ENCODE results near the gene DSP. TPM values are rescaled to one million over a fixed set of nuclear protein-coding genes. Genes with fewer than 3 reads are reported as not detected.

DSP gene
- total and polyA plus RNA-seq, 2 of the 13 experiments (the other 11 are each of a cell fraction or from before 2014, with no cell fraction given) = 89.8 to 117 TPM

DNA sequence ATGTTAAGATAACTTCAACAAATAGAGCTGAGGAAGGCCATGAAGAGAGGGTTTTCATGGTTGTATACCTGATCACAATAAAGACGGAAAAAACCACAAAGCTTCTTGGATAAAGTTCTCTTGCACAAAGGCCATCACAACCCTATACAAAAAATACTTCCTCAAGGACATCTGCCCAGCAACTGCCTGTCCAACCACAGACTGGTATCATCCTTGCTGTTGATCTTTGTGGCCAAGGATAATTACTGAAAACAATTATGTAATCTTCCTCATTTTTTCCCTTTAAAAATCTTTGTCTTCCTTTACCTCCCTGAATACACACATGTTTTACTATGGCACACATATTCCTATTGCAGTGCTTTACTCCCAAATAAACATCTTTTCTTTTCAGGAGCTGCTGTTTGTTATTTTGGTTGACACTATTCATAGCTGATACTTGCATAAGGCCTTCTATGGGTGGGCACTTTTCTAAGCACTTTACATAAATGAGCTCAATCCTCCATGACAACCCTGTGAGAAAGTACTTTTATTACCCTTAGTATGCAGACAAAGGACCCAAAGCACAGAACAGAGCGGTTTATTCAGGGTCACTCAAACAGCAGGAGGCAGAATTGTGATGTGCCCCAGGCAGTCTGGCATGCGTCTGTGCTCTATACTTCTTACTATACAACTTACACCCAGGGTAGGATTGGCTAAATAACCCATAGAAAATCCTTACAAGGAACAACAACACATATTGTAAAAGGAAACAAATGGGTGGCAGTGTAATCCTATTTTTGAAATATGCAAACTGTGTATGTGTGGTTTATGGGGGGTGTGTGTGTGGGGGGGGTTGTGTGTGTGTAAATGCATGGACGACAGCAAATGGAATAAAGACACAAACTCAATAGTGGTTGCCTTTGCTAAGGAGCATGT lies 83.6 kb downstream of the DSP start:
- intact Hi-C loops (cut with micrococcal nuclease; ENCODE audit: unreplicated experiment) (no loop called here), in situ Hi-C loops (cut with HindIII; ENCODE audit: extremely low pct_ligation_motif_present, low pct_unique_long_range_greater_than_20kb) (loop anchor here (25.0 kb wide), 1 partner anchor 938 kb away; no protein-coding TSS in a partner anchor)
- H3K27ac ChIP-seq (ENCODE audit: extremely low read length, insufficient read depth, low read length) = no peak overlapping the region
- no peaks in the 10 kb centered on the region; a peak in 1 of 5 replicates for H3K27me3 ChIP-seq (ENCODE audit: control insufficient read depth in 1 of 2, insufficient read depth in 2 of 2, low read length in 2 of 2)
- no peak overlapping the region for H2AFZ ChIP-seq (ENCODE audit: low read length)
- no TSS peak for BruUV-seq (replicated peaks)
- H3K9me3 ChIP-seq (ENCODE audit: low read length) = no peaks in the 10 kb centered on the region
- H3K9ac ChIP-seq (ENCODE audit: insufficient read depth, low read depth, low read length) = no peak overlapping the region
- TF ChIP-seq LCORL (IDR thresholded peaks at IDR 0.05) (no peak), LCORL (CRISPR knock-in tag; IDR thresholded peaks at IDR 0.05) (no peak), STAG1 (CRISPR knock-in tag; IDR thresholded peaks at IDR 0.05) (0 out of 2 replicates have a peak, but pooled peaks have one; percentile 8), RFX5 (IDR thresholded peaks at IDR 0.05; ENCODE audit: low read depth, low read length) (peak; percentile 79; the same call in 1 of the 2 replicates)
- H3K4me1 ChIP-seq (ENCODE audit: insufficient read depth, low read length) = peaks cover 15% of the 10 kb centered on the region
- H3K36me3 ChIP-seq (replicated peaks in 1 of 2; ENCODE audit: control insufficient read depth in 1 of 2, insufficient read depth in 2 of 2, low read length in 2 of 2) = no peaks in the 10 kb centered on the region
- CTCF ChIA-PET (ENCODE audit: low intra/inter-chr PET ratio, low total read pairs) = no interaction called here
- H3K4me3 ChIP-seq (replicated peaks in 1 of 3; ENCODE audit: insufficient read depth in 1 of 3, low read depth in 2 of 3, low read length in 3 of 3) = no peak overlapping the region
- 24% methylated on average over 4 of the region's 4 CpGs for WGBS (ENCODE audit: low lambda C conversion rate)
- ATAC-seq (no peak), FAIRE-seq (no peak), DNase-seq (ENCODE audit: low spot score) (no peak)
- POLR2A ChIA-PET = no interaction called here
- no peaks in the 10 kb centered on the region for H3K79me2 ChIP-seq (ENCODE audit: insufficient read depth, low read length)
- no peak overlapping the region for H3K4me2 ChIP-seq (ENCODE audit: low read depth, low read length)
- no peaks in the 10 kb centered on the region for H4K20me1 ChIP-seq (ENCODE audit: insufficient read depth, low read length)

GRCh38 chr6:7628479-7628878 lies 87.0 kb downstream of the DSP start:
- Histone ChIP-seq H2AFZ (ENCODE audit: low read length) (no peak overlapping the region), H3K79me2 (ENCODE audit: insufficient read depth, low read length) (no peaks in the 10 kb centered on the region), H3K4me1 (ENCODE audit: insufficient read depth, low read length) (no peaks in the 10 kb centered on the region), H3K9me3 (ENCODE audit: low read length) (no peaks in the 10 kb centered on the region), H3K36me3 (replicated peaks in 1 of 2; ENCODE audit: control insufficient read depth in 1 of 2, insufficient read depth in 2 of 2, low read length in 2 of 2) (no peaks in the 10 kb centered on the region), H3K27me3 (ENCODE audit: control insufficient read depth in 1 of 2, insufficient read depth in 2 of 2, low read length in 2 of 2) (peaks cover 0 to 3% of the 10 kb centered on the region in 2 experiments; a peak in 2 of 5 replicates), H3K9ac (ENCODE audit: insufficient read depth, low read depth, low read length) (no peak overlapping the region), H4K20me1 (ENCODE audit: insufficient read depth, low read length) (no peaks in the 10 kb centered on the region), H3K4me2 (ENCODE audit: low read depth, low read length) (no peak overlapping the region), H3K27ac (ENCODE audit: extremely low read length, insufficient read depth, low read length) (no peak overlapping the region), H3K4me3 (replicated peaks in 1 of 3; ENCODE audit: insufficient read depth in 1 of 3, low read depth in 2 of 3, low read length in 3 of 3) (no peak overlapping the region)
- ChIA-PET POLR2A (no interaction called here), CTCF (ENCODE audit: low intra/inter-chr PET ratio, low total read pairs) (no interaction called here)
- 5% methylated on average over 2 of the region's 2 CpGs for WGBS (ENCODE audit: low lambda C conversion rate)
- in situ Hi-C loops (cut with HindIII; ENCODE audit: extremely low pct_ligation_motif_present, low pct_unique_long_range_greater_than_20kb) = no loop called here
- DNase-seq (ENCODE audit: low spot score) = no peak
- intact Hi-C loops (cut with micrococcal nuclease; ENCODE audit: unreplicated experiment) = no loop called here
- no TSS peak for BruUV-seq (replicated peaks)
- ATAC-seq = no peak
- FAIRE-seq = no peak
- TF ChIP-seq KDM5B (CRISPR knock-in tag; IDR thresholded peaks at IDR 0.05; ENCODE audit: borderline replicate concordance) (no peak), ZNF781 (CRISPR knock-in tag; IDR thresholded peaks at IDR 0.05; ENCODE audit: borderline replicate concordance, not compliant biosample characterization) (no peak), TCF7 (IDR thresholded peaks at IDR 0.05; ENCODE audit: low read depth) (no peak), ZNF547 (CRISPR knock-in tag; IDR thresholded peaks at IDR 0.05) (no peak), SMAD9 (CRISPR knock-in tag; IDR thresholded peaks at IDR 0.05) (no peak), MLLT10 (CRISPR knock-in tag; IDR thresholded peaks at IDR 0.05) (no peak), ZNF274 (CRISPR knock-in tag; IDR thresholded peaks at IDR 0.05) (no peak), KLF16 (CRISPR knock-in tag; IDR thresholded peaks at IDR 0.05) (no peak), CREB3 (CRISPR knock-in tag; IDR thresholded peaks at IDR 0.05) (no peak), RELA (CRISPR knock-in tag; IDR thresholded peaks at IDR 0.05) (no peak), CERS6 (CRISPR knock-in tag; IDR thresholded peaks at IDR 0.05) (no peak)
- TF ChIP-seq, protein P1, sequence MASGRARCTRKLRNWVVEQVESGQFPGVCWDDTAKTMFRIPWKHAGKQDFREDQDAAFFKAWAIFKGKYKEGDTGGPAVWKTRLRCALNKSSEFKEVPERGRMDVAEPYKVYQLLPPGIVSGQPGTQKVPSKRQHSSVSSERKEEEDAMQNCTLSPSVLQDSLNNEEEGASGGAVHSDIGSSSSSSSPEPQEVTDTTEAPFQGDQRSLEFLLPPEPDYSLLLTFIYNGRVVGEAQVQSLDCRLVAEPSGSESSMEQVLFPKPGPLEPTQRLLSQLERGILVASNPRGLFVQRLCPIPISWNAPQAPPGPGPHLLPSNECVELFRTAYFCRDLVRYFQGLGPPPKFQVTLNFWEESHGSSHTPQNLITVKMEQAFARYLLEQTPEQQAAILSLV (CRISPR knock-in tag; IDR thresholded peaks at IDR 0.05; ENCODE audit: borderline replicate concordance) = no peak
